Tibial nerve (tissue), 3 donors: ENCODE measurements around the gene TC2N.

Experiments used
- CTCF ChIP-seq, 5 experiments: fragments of 200-600 bp in 3 of 5; fragments of 450-650 bp in 2 of 5; sonication (generic) in 3 of 5; IDR thresholded peaks; one replicate each; pipeline ENCODE4 v1.5.1; 2016 to 2019; ENCODE audit warnings: antibody characterized with exemption in 5 of 5, mild to moderate bottlenecking in 3 of 5, moderate library complexity in 2 of 5
- POLR2A ChIP-seq, 2 donors: fragments of 450-650 bp; IDR thresholded peaks; one replicate each; pipeline ENCODE4 v1.6.1; 2017; ENCODE audit warnings: antibody characterized with exemption in 2 of 2, mild to moderate bottlenecking in 2 of 2, moderate library complexity in 2 of 2

GRCh38 chr14:91780452-91780851, 86.9 kb downstream of the TC2N start:
- TF ChIP-seq CTCF (IDR thresholded peaks at IDR 0.05) (no peak), POLR2A (IDR thresholded peaks at IDR 0.05) (no peak)
